Transverse colon (tissue), 4 donors: ENCODE measurements around the gene KAZN.

Experiments
- CTCF ChIP-seq, 5 experiments: fragments of 200-600 bp in 3 of 5; fragments of 450-650 bp in 2 of 5; sonication (generic) in 3 of 5; IDR thresholded peaks; 1 replicate in 2 of 5; 2 replicates in 3 of 5; pipeline ENCODE4 v1.5.1; 2016 to 2017; ENCODE audit warnings: antibody characterized with exemption in 5 of 5, inconsistent platforms in 3 of 5, mild to moderate bottlenecking in 2 of 5, moderate library complexity in 1 of 5
- POLR2AphosphoS5 ChIP-seq, 3 donors: sonication (generic); formaldehyde crosslinking; IDR thresholded peaks; one replicate each; pipeline ENCODE4 v1.6.1; 2016; ENCODE audit warnings: antibody characterized with exemption in 3 of 3

- TF ChIP-seq CTCF (IDR thresholded peaks at IDR 0.05) = no peak
- no peak for TF ChIP-seq POLR2AphosphoS5 (IDR thresholded peaks at IDR 0.05)
These were observed 467.3 kb downstream of the KAZN start for GRCh38 chr1:15065736-15066135.
